Measurements from ENCODE around the gene ACIN1. TPM values are rescaled to one million over a fixed set of nuclear protein-coding genes. Genes with fewer than 3 reads are reported as not detected.

Gene ACIN1
- total RNA-seq, 1 experiment from 2014 or later = 333 TPM

DNA sequence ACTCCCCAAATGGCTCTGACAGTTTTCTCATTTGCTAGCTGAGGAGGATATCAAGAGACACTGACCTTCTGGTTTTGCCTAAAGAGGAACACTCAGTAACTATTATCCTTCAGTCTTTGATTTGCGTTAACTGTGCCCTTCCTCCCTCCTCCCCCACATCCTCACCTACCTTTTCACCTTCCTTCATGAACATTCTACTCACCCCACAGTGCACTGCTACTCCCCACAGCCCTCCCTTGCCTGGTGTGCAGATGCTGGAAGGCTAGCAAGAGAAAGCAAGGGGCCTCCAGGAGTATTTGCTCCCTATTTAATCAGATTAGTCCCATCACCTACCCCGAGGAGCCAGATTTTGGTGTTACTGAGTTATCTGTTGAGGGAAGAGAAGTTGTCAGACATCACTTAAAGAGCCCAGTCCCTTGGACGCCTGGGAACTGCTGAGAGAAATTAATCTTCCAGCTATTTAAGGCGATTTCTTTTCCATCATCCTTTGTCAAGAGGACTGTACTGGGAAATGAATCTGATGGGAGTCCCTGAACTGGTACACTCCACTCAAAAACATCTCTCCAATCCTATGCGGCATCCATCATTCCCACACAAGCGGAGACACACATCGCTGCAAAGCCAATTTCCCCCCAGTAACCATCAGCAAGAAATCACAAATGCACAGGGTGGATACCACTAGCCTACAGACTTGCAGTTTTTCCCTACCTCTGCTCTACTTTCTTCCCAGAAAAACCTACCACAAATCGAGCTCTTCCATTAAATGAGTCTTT lies 71.7 kb downstream of the ACIN1 start:
- Histone ChIP-seq H4K5ac (ENCODE audit: insufficient read length, low read depth, low read length) (no peak overlapping the region), H3K4me2 (ENCODE audit: insufficient read depth, insufficient read length, low read length) (no peak overlapping the region), H4K8ac (replicated peaks; ENCODE audit: insufficient read length, low read depth, low read length) (no peak overlapping the region), H3K14ac (ENCODE audit: insufficient read depth, low read length) (no peak overlapping the region), H2BK120ac (ENCODE audit: low read depth, low read length, poor library complexity, severe bottlenecking) (no peak overlapping the region), H3K4ac (ENCODE audit: low read depth, low read length) (no peak overlapping the region), H3K56ac (ENCODE audit: insufficient read length, low read depth, low read length) (no peak overlapping the region), H3K27me3 (ENCODE audit: insufficient read depth, low read length) (no peaks in the 10 kb centered on the region), H2BK5ac (ENCODE audit: insufficient read length, low read length) (no peak overlapping the region), H3T11ph (ENCODE audit: low read length) (no peak overlapping the region), H2BK12ac (ENCODE audit: insufficient read length, low read depth, low read length) (no peak overlapping the region), H2BK20ac (ENCODE audit: low read depth, low read length, poor library complexity, severe bottlenecking) (no peak overlapping the region), H2AFZ (ENCODE audit: low read length) (no peak overlapping the region), H3K79me1 (ENCODE audit: insufficient read depth, low read depth, low read length, poor library complexity, severe bottlenecking) (no peaks in the 10 kb centered on the region), H3K27ac (ENCODE audit: insufficient read length, low read depth, low read length) (no peak overlapping the region), H3K79me2 (ENCODE audit: insufficient read depth, low read length) (no peaks in the 10 kb centered on the region), H3K23ac (ENCODE audit: insufficient read length, low read depth, low read length) (no peak overlapping the region), H3K9me3 (ENCODE audit: control insufficient read depth, low read depth, low read length) (no peaks in the 10 kb centered on the region), H3K4me1 (ENCODE audit: insufficient read depth, low read length) (no peaks in the 10 kb centered on the region), H4K20me1 (ENCODE audit: control insufficient read depth, insufficient read depth, insufficient read length) (no peaks in the 10 kb centered on the region), H2BK15ac (ENCODE audit: low read depth, low read length) (no peak overlapping the region), H4K91ac (ENCODE audit: insufficient read length, low read depth, low read length) (no peak overlapping the region), H3K18ac (ENCODE audit: insufficient read length, low read depth, low read length) (no peak overlapping the region), H2AK5ac (ENCODE audit: insufficient read length, low read length) (no peak overlapping the region), H3K23me2 (ENCODE audit: insufficient read length, low read depth, low read length, poor library complexity, severe bottlenecking) (no peaks in the 10 kb centered on the region), H3K9ac (ENCODE audit: extremely low read depth, insufficient read length, low read length) (peak overlapping the region; percentile 32)
- Mint-ChIP-seq H3K4me3 (no peak overlapping the region), H3K9me3 (no peaks in the 10 kb centered on the region), H3K27me3 (ENCODE audit: low read depth) (no peaks in the 10 kb centered on the region), H3K36me3 (ENCODE audit: insufficient read depth in 1 of 3, low read depth in 3 of 3) (peaks cover 22 to 30% (median 29%) of the 10 kb centered on the region in 3 experiments), H3K4me1 (peaks cover 34 to 37% of the 10 kb centered on the region in 2 experiments), H3K27ac (peak overlapping the region in 2 of 3 experiments; percentile 9 to 91; a peak in 2 of 7 replicates)
- TF ChIP-seq, protein P1, sequence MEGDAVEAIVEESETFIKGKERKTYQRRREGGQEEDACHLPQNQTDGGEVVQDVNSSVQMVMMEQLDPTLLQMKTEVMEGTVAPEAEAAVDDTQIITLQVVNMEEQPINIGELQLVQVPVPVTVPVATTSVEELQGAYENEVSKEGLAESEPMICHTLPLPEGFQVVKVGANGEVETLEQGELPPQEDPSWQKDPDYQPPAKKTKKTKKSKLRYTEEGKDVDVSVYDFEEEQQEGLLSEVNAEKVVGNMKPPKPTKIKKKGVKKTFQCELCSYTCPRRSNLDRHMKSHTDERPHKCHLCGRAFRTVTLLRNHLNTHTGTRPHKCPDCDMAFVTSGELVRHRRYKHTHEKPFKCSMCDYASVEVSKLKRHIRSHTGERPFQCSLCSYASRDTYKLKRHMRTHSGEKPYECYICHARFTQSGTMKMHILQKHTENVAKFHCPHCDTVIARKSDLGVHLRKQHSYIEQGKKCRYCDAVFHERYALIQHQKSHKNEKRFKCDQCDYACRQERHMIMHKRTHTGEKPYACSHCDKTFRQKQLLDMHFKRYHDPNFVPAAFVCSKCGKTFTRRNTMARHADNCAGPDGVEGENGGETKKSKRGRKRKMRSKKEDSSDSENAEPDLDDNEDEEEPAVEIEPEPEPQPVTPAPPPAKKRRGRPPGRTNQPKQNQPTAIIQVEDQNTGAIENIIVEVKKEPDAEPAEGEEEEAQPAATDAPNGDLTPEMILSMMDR (conservative IDR thresholded peaks at IDR 0.05) = no peak
- DNase-seq = no peak
- no CpG with 5 or more reads among the region's 8 CpGs for WGBS (ENCODE audit: extremely low coverage, insufficient read length, low lambda C conversion rate)
